HepG2 (cell line): Measurements from ENCODE around the gene FAM222B. TPM values are rescaled to one million over a fixed set of nuclear protein-coding genes. Genes with fewer than 3 reads are reported as not detected.

ENCODE experiments used
- ETV6 ChIP-seq: sonication (generic); formaldehyde crosslinking; conservative IDR thresholded peaks from 2 replicates; pipeline ENCODE4 v1.4.0; 2020; ENCODE audit warnings: missing genetic modification reagents
- GABPA ChIP-seq, 2 experiments: IDR thresholded peaks; 2 replicates each; pipeline ENCODE4 v1.6.1; 2011 to 2016; ENCODE audit warnings: low read depth in 2 of 2, low read length in 1 of 2, missing biosample characterization in 1 of 2, missing genetic modification characterization in 1 of 2
- GATAD1 ChIP-seq: IDR thresholded peaks from 2 replicates; pipeline ENCODE4 v1.6.1; 2016; ENCODE audit warnings: missing genetic modification reagents, missing compliant biosample characterization
- JUN ChIP-seq: sonication (generic); formaldehyde crosslinking; IDR thresholded peaks from 2 replicates; pipeline ENCODE4 v1.4.0; 2020; ENCODE audit warnings: mild to moderate bottlenecking, missing genetic modification reagents
- PAWR ChIP-seq: sonication (generic); formaldehyde crosslinking; IDR thresholded peaks from 2 replicates; pipeline ENCODE4 v1.4.0; 2020; ENCODE audit warnings: missing genetic modification reagents, mild to moderate bottlenecking, borderline replicate concordance
- REL ChIP-seq: sonication (generic); formaldehyde crosslinking; conservative IDR thresholded peaks from 2 replicates; pipeline ENCODE4 v1.8.0; 2022; ENCODE audit warnings: mild to moderate bottlenecking, missing genetic modification reagents, moderate library complexity
- RXRA ChIP-seq: sonication (generic); formaldehyde crosslinking; IDR thresholded peaks from 2 replicates; pipeline ENCODE4 v1.5.1; 2020; ENCODE audit warnings: missing genetic modification reagents
- SIN3A ChIP-seq: IDR thresholded peaks from 2 replicates; pipeline ENCODE4 v1.6.1; 2011; ENCODE audit warnings: low read depth, mild to moderate bottlenecking, control low read depth, low read length, borderline replicate concordance
- SMYD3 ChIP-seq: sonication (generic); formaldehyde crosslinking; IDR thresholded peaks from 2 replicates; pipeline ENCODE4 v1.8.1; 2023; ENCODE audit warnings: mild to moderate bottlenecking, missing genetic modification reagents
- TMF1 ChIP-seq: sonication (generic); formaldehyde crosslinking; IDR thresholded peaks from 2 replicates; pipeline ENCODE4 v1.8.1; 2022; ENCODE audit warnings: low read depth, missing genetic modification reagents
- ZBTB3 ChIP-seq: sonication (generic); formaldehyde crosslinking; IDR thresholded peaks from 2 replicates; pipeline ENCODE4 v1.4.0; 2020; ENCODE audit warnings: low read depth, mild to moderate bottlenecking, moderate library complexity, missing genetic modification reagents, borderline replicate concordance
- ZFP41 ChIP-seq: sonication (generic); formaldehyde crosslinking; IDR thresholded peaks from 2 replicates; pipeline ENCODE4 v1.4.0; 2020; ENCODE audit warnings: mild to moderate bottlenecking, missing genetic modification reagents, borderline replicate concordance
- ZKSCAN5 ChIP-seq: sonication (generic); formaldehyde crosslinking; IDR thresholded peaks from 2 replicates; pipeline ENCODE4 v1.5.1; 2020; ENCODE audit warnings: mild to moderate bottlenecking, missing genetic modification reagents
- ZNF124 ChIP-seq: sonication (generic); formaldehyde crosslinking; IDR thresholded peaks from 2 replicates; pipeline ENCODE4 v1.4.0; 2020; ENCODE audit warnings: missing genetic modification reagents
- ZNF652 ChIP-seq: IDR thresholded peaks from 2 replicates; pipeline ENCODE4 v1.6.1; 2016; ENCODE audit warnings: low read depth, borderline replicate concordance
- ZNF670 ChIP-seq: sonication (generic); formaldehyde crosslinking; IDR thresholded peaks from 2 replicates; pipeline ENCODE4 v1.8.0; 2022; ENCODE audit warnings: mild to moderate bottlenecking, missing genetic modification reagents, borderline replicate concordance
- ZNF773 ChIP-seq: sonication (generic); formaldehyde crosslinking; IDR thresholded peaks from 2 replicates; pipeline ENCODE4 v1.4.0; 2020; ENCODE audit warnings: missing genetic modification reagents, borderline replicate concordance
- ZSCAN20 ChIP-seq: sonication (generic); formaldehyde crosslinking; IDR thresholded peaks from 2 replicates; pipeline ENCODE4 v1.4.0; 2020; ENCODE audit warnings: missing genetic modification reagents, mild to moderate bottlenecking, borderline replicate concordance
- polyA plus RNA-seq, 8 experiments: library from polyadenylated mRNA; depleted of rRNA in 3 of 8; stranded (reverse) in 7 of 8; unstranded in 1 of 8; fragments of >200 nt; fragmentation: Illumina TruSeq in 4 of 8; extraction: Trizol in 4 of 8; gene quantifications; 2 replicates each; pipeline versions ENCODE4 v1.2.1 to v1.2.3, GENCODE V29; 2011 to 2016; ENCODE audit warnings: low read depth in 4 of 8, missing spikeins in 1 of 8, mixed read lengths in 1 of 8; ENCODE audit not compliant: insufficient read depth in 1 of 8
- total RNA-seq, 5 experiments: library from RNA; depleted of rRNA; stranded (reverse); fragments of >200 nt; fragmentation: Illumina TruSeq; extraction: Trizol; gene quantifications; 2 replicates each; pipeline ENCODE4 v1.2.3, GENCODE V29; 2016; ENCODE audit warnings: low read depth in 1 of 5
- TF ChIP-seq, protein P1 (sequence below): sonication (generic); formaldehyde crosslinking; IDR thresholded peaks from 2 replicates; pipeline ENCODE4 v1.9.0; 2021; ENCODE audit warnings: mild to moderate bottlenecking, missing genetic modification reagents
- TF ChIP-seq, protein P2 (sequence below): sonication (generic); formaldehyde crosslinking; IDR thresholded peaks from 2 replicates; pipeline ENCODE4 v1.8.1; 2023; ENCODE audit warnings: mild to moderate bottlenecking, missing genetic modification reagents
- TF ChIP-seq, protein P3 (sequence below): sonication (generic); formaldehyde crosslinking; IDR thresholded peaks from 2 replicates; pipeline ENCODE4 v1.5.0; 2020; ENCODE audit warnings: mild to moderate bottlenecking, missing genetic modification reagents

Gene FAM222B
- total and polyA plus RNA-seq, 2 of the 13 experiments (the other 11 are each of a cell fraction or from before 2014, with no cell fraction given) = 3.5 to 7.3 TPM

DNA sequence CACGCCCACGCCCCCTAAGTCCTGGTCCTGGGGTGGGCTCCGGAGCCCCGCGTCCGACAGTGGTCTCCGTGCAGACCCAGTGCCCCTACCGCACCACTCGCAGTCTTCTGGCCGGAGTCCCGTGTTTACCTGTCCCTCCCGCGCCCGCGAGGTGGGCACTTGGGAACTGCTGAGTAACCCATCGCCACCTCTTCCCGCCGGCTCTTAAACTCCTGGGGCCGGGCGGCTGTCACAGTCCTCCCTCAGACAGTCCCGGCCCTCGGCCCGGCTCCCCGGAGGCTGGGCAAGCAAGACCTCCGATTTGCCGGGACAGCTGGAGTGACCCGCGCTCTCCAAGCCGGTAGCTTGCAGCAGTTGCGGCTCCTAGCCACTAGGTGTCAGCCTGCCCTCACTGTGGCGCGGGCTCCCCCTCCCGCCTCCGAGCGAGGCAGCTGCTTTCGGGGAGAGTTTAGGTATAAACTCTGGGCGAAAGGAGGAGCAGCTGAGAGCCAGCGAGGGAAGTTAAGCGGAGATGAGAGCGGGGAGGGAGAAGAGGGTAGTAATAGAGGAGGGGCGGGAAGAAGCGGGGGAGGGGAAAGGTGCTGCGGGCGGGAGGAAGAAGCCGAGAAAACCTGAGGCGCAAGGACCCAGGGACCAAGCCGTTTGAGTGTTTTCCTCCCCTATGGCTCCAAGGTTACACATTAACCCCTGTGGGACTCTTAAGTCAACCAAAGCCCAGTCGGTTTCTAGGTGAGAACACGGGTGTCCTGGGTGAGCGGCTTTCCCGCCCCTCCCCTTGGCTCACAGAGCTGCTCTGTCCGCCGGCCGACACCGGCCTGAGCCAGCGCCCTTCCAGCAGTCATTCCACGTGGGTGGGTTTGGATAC is 115.7 kb downstream of the FAM222B start (continued):
- TF ChIP-seq, protein P1, sequence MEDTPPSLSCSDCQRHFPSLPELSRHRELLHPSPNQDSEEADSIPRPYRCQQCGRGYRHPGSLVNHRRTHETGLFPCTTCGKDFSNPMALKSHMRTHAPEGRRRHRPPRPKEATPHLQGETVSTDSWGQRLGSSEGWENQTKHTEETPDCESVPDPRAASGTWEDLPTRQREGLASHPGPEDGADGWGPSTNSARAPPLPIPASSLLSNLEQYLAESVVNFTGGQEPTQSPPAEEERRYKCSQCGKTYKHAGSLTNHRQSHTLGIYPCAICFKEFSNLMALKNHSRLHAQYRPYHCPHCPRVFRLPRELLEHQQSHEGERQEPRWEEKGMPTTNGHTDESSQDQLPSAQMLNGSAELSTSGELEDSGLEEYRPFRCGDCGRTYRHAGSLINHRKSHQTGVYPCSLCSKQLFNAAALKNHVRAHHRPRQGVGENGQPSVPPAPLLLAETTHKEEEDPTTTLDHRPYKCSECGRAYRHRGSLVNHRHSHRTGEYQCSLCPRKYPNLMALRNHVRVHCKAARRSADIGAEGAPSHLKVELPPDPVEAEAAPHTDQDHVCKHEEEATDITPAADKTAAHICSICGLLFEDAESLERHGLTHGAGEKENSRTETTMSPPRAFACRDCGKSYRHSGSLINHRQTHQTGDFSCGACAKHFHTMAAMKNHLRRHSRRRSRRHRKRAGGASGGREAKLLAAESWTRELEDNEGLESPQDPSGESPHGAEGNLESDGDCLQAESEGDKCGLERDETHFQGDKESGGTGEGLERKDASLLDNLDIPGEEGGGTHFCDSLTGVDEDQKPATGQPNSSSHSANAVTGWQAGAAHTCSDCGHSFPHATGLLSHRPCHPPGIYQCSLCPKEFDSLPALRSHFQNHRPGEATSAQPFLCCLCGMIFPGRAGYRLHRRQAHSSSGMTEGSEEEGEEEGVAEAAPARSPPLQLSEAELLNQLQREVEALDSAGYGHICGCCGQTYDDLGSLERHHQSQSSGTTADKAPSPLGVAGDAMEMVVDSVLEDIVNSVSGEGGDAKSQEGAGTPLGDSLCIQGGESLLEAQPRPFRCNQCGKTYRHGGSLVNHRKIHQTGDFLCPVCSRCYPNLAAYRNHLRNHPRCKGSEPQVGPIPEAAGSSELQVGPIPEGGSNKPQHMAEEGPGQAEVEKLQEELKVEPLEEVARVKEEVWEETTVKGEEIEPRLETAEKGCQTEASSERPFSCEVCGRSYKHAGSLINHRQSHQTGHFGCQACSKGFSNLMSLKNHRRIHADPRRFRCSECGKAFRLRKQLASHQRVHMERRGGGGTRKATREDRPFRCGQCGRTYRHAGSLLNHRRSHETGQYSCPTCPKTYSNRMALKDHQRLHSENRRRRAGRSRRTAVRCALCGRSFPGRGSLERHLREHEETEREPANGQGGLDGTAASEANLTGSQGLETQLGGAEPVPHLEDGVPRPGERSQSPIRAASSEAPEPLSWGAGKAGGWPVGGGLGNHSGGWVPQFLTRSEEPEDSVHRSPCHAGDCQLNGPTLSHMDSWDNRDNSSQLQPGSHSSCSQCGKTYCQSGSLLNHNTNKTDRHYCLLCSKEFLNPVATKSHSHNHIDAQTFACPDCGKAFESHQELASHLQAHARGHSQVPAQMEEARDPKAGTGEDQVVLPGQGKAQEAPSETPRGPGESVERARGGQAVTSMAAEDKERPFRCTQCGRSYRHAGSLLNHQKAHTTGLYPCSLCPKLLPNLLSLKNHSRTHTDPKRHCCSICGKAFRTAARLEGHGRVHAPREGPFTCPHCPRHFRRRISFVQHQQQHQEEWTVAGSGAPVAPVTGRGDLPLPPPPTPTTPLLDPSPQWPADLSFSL (CRISPR knock-in tag) = no peak
- TF ChIP-seq, protein P2, sequence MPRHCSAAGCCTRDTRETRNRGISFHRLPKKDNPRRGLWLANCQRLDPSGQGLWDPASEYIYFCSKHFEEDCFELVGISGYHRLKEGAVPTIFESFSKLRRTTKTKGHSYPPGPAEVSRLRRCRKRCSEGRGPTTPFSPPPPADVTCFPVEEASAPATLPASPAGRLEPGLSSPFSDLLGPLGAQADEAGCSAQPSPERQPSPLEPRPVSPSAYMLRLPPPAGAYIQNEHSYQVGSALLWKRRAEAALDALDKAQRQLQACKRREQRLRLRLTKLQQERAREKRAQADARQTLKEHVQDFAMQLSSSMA (CRISPR knock-in tag) = no peak
- TF ChIP-seq SMYD3 (CRISPR knock-in tag) = no peak
- peak; percentile 74 for TF ChIP-seq SIN3A
- no peak for TF ChIP-seq JUN (CRISPR knock-in tag)
- no peak for TF ChIP-seq ETV6 (CRISPR knock-in tag)
- TF ChIP-seq PAWR (CRISPR knock-in tag) = no peak; the same call in 1 of the 2 replicates
- TF ChIP-seq ZFP41 (CRISPR knock-in tag) = no peak
- no peak for TF ChIP-seq ZBTB3
- TF ChIP-seq RXRA (CRISPR knock-in tag) = peak; percentile 53; the same call in 1 of the 2 replicates
- TF ChIP-seq, protein P3, sequence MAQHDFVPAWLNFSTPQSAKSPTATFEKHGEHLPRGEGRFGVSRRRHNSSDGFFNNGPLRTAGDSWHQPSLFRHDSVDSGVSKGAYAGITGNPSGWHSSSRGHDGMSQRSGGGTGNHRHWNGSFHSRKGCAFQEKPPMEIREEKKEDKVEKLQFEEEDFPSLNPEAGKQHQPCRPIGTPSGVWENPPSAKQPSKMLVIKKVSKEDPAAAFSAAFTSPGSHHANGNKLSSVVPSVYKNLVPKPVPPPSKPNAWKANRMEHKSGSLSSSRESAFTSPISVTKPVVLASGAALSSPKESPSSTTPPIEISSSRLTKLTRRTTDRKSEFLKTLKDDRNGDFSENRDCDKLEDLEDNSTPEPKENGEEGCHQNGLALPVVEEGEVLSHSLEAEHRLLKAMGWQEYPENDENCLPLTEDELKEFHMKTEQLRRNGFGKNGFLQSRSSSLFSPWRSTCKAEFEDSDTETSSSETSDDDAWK (CRISPR knock-in tag) = no peak
- TF ChIP-seq GABPA (IDR thresholded peaks at IDR 0.05; ENCODE audit: low read depth, low read length) = 0 out of 2 replicates have a peak, but pooled peaks have one; percentile 0
- TF ChIP-seq GABPA (CRISPR knock-in tag; IDR thresholded peaks at IDR 0.05; ENCODE audit: low read depth) = peak; percentile 50
- peak; percentile 77; the same call in 1 of the 2 replicates for TF ChIP-seq GATAD1 (CRISPR knock-in tag)
- no peak for TF ChIP-seq ZSCAN20 (CRISPR knock-in tag)
- peak; percentile 78; the same call in 1 of the 2 replicates for TF ChIP-seq ZNF124
- peak; percentile 77; the same call in 1 of the 2 replicates for TF ChIP-seq ZNF652 (CRISPR knock-in tag)
- TF ChIP-seq ZKSCAN5 (CRISPR knock-in tag) = no peak
- no peak for TF ChIP-seq ZNF670
- TF ChIP-seq TMF1 = no peak
- no peak for TF ChIP-seq REL
- TF ChIP-seq ZNF773 = no peak
